D721Med (cell line): Measurements from ENCODE around the gene SLX9.
"Not testable (repeated sequence)": the region's sequence is repeated elsewhere in the genome, so short reads cannot be mapped to it uniquely, and the experiment has no call there.

ENCODE experiments used
- DNase-seq: peaks from one replicate; pipeline ENCODE4 v3.0.0; 2011; ENCODE audit warnings: low spot score; ENCODE audit not compliant: insufficient read length
- FAIRE-seq: peaks from 2 replicates; lab custom pipeline; 2011; peaks lifted over from hg19 to GRCh38; lab: Jason Lieb, UNC
- CTCF ChIP-seq: IDR thresholded peaks from 2 replicates; pipeline ENCODE4 v1.5.1; 2012; ENCODE audit warnings: mild to moderate bottlenecking, control low read depth; ENCODE audit not compliant: insufficient read depth; ENCODE audit errors: missing control alignments

Gene SLX9

GRCh38 chr21:44971672-44971995 lies 31.8 kb downstream of the SLX9 start:
- DNase-seq (no peak), FAIRE-seq (no peak)
- no peak for TF ChIP-seq CTCF

GRCh38 chr21:44972301-44972814 lies 32.5 kb downstream of the SLX9 start:
- FAIRE-seq (no peak), DNase-seq (no peak)
- no peak for TF ChIP-seq CTCF

- FAIRE-seq (no peak), DNase-seq (no peak)
- TF ChIP-seq CTCF: no peak
Observed at GRCh38 chr21:44972821-44973220, 33.0 kb downstream of the SLX9 start.

GRCh38 chr21:44973598-44973997 lies 33.8 kb downstream of the SLX9 start:
- TF ChIP-seq CTCF: no peak
- FAIRE-seq: no peak
- DNase-seq: no peak

- FAIRE-seq (no peak), DNase-seq (no peak)
- no peak for TF ChIP-seq CTCF
Observed at GRCh38 chr21:44974676-44975075, 34.8 kb downstream of the SLX9 start.

- no peak for TF ChIP-seq CTCF
- FAIRE-seq (no peak), DNase-seq (no peak)
Observed at GRCh38 chr21:44975720-44976555, 36.1 kb downstream of the SLX9 start.

GRCh38 chr21:44976556-44977393 lies 36.9 kb downstream of the SLX9 start:
- not testable (repeated sequence) for FAIRE-seq, DNase-seq
